HEK293 (cell line): ENCODE measurements around the gene MRPL17.
A peak's percentile ranks its signal among the peaks of the same experiment; 100 is the strongest.

Experiments
- CTCF ChIA-PET: fragments of 350-600 bp; formaldehyde crosslinking; extraction: SDS; loops from one replicate; lab custom pipeline; 2021; ENCODE audit warnings: antibody characterized with exemption; lab: Yijun Ruan, JAX
- POLR2A ChIA-PET: fragments of 300-600 bp; formaldehyde crosslinking; extraction: SDS; loops from one replicate; lab custom pipeline; 2020; ENCODE audit warnings: antibody characterized with exemption, inconsistent platforms; lab: Yijun Ruan, JAX
- H3K27ac ChIP-seq: fragments of 200-500 bp; sonication (Bioruptor generic); 2 replicates; pipeline ENCODE4 v1.5.1; 2014; ENCODE audit warnings: low read depth, low read length, control low read depth, inconsistent platforms; ENCODE audit errors: extremely low read depth
- H3K36me3 ChIP-seq, 2 experiments: fragments of 200-500 bp in 1 of 2; sonication (Bioruptor generic) in 1 of 2; 1 replicate in 1 of 2; 2 replicates in 1 of 2; pipeline ENCODE4 v1.5.1; 2014 to 2017; ENCODE audit warnings: inconsistent platforms in 2 of 2, low read length in 2 of 2; ENCODE audit not compliant: control insufficient read depth in 2 of 2, insufficient read depth in 1 of 2
- H3K4me1 ChIP-seq: fragments of 200-500 bp; sonication (Bioruptor generic); 2 replicates; pipeline ENCODE4 v1.5.1; 2014; ENCODE audit warnings: mild to moderate bottlenecking, low read length, inconsistent platforms; ENCODE audit not compliant: control insufficient read depth, insufficient read depth
- H3K4me3 ChIP-seq: 2 replicates; pipeline ENCODE4 v1.5.1; 2011; ENCODE audit warnings: low read depth, mild to moderate bottlenecking, control low read depth, low read length, moderate library complexity
- H3K9me3 ChIP-seq: fragments of 200-500 bp; sonication (Bioruptor generic); 2 replicates; pipeline ENCODE4 v1.5.1; 2014; ENCODE audit warnings: low read depth, low read length, inconsistent platforms; ENCODE audit not compliant: control insufficient read depth, insufficient read depth
- CTCF ChIP-seq: fragments of 450-650 bp; formaldehyde crosslinking; IDR thresholded peaks from 2 replicates; pipeline ENCODE4 v1.5.1; 2016; ENCODE audit warnings: missing biosample characterization, missing genetic modification characterization
- GLI2 ChIP-seq: fragments of 450-650 bp; formaldehyde crosslinking; IDR thresholded peaks from 2 replicates; pipeline ENCODE4; 2017; ENCODE audit warnings: missing biosample characterization, missing genetic modification characterization, low read depth, borderline replicate concordance
- KLF10 ChIP-seq: fragments of 450-650 bp; IDR thresholded peaks from 2 replicates; pipeline ENCODE4 v1.5.1; 2018; ENCODE audit warnings: missing biosample characterization, mild to moderate bottlenecking, missing genetic modification characterization
- REPIN1 ChIP-seq: fragments of 450-650 bp; formaldehyde crosslinking; IDR thresholded peaks from 2 replicates; pipeline ENCODE4 v1.5.1; 2017; ENCODE audit warnings: missing biosample characterization, missing genetic modification characterization, low read depth
- SP2 ChIP-seq: fragments of 450-650 bp; formaldehyde crosslinking; IDR thresholded peaks from 2 replicates; pipeline ENCODE4 v1.5.1; 2016; ENCODE audit warnings: missing biosample characterization, missing genetic modification characterization
- ZFP69B ChIP-seq: fragments of 450-650 bp; formaldehyde crosslinking; IDR thresholded peaks from 2 replicates; pipeline ENCODE4 v1.5.1; 2016; ENCODE audit warnings: missing biosample characterization, missing genetic modification characterization
- ZIC2 ChIP-seq: fragments of 450-650 bp; formaldehyde crosslinking; IDR thresholded peaks from 2 replicates; pipeline ENCODE4 v1.5.1; 2016; ENCODE audit warnings: missing biosample characterization, missing genetic modification characterization
- ZNF132 ChIP-seq: fragments of 450-650 bp; formaldehyde crosslinking; IDR thresholded peaks from 2 replicates; pipeline ENCODE4 v1.5.1; 2017; ENCODE audit warnings: missing biosample characterization, missing genetic modification characterization, borderline replicate concordance
- ZNF138 ChIP-seq: fragments of 450-650 bp; formaldehyde crosslinking; IDR thresholded peaks from 2 replicates; pipeline ENCODE4 v1.5.1; 2016; ENCODE audit warnings: missing biosample characterization, missing genetic modification characterization, borderline replicate concordance
- ZNF140 ChIP-seq: fragments of 450-650 bp; formaldehyde crosslinking; IDR thresholded peaks from 2 replicates; pipeline ENCODE4 v1.5.1; 2016; ENCODE audit warnings: missing biosample characterization, missing genetic modification characterization
- ZNF169 ChIP-seq: fragments of 450-650 bp; formaldehyde crosslinking; IDR thresholded peaks from 2 replicates; pipeline ENCODE4 v1.5.1; 2016; ENCODE audit warnings: missing biosample characterization, missing genetic modification characterization
- ZNF335 ChIP-seq: fragments of 450-650 bp; formaldehyde crosslinking; conservative IDR thresholded peaks from 2 replicates; pipeline ENCODE4 v1.5.1; 2016; ENCODE audit warnings: missing biosample characterization, missing genetic modification characterization
- ZNF391 ChIP-seq: fragments of 450-650 bp; formaldehyde crosslinking; IDR thresholded peaks from 2 replicates; pipeline ENCODE4 v1.5.1; 2016; ENCODE audit warnings: low read depth, missing biosample characterization, missing genetic modification characterization, borderline replicate concordance
- ZNF423 ChIP-seq: fragments of 450-650 bp; formaldehyde crosslinking; IDR thresholded peaks from 2 replicates; pipeline ENCODE4 v1.5.1; 2016; ENCODE audit warnings: missing biosample characterization, missing genetic modification characterization
- ZNF518A ChIP-seq: fragments of 450-650 bp; formaldehyde crosslinking; conservative IDR thresholded peaks from 2 replicates; pipeline ENCODE4 v1.5.1; 2016; ENCODE audit warnings: low read depth, missing biosample characterization, missing genetic modification characterization
- ZNF704 ChIP-seq: fragments of 450-650 bp; formaldehyde crosslinking; IDR thresholded peaks from 2 replicates; pipeline ENCODE4 v1.5.1; 2016; ENCODE audit warnings: missing biosample characterization, missing genetic modification characterization
- ZNF776 ChIP-seq: fragments of 450-650 bp; formaldehyde crosslinking; IDR thresholded peaks from 2 replicates; pipeline ENCODE4 v1.5.0; 2017; ENCODE audit warnings: missing biosample characterization, missing genetic modification characterization, borderline replicate concordance
- ZNF791 ChIP-seq: fragments of 450-650 bp; formaldehyde crosslinking; IDR thresholded peaks from 2 replicates; pipeline ENCODE4 v1.5.1; 2016; ENCODE audit warnings: missing biosample characterization, missing genetic modification characterization
- ZNF843 ChIP-seq: fragments of 450-650 bp; formaldehyde crosslinking; IDR thresholded peaks from 2 replicates; pipeline ENCODE4 v1.5.1; 2016; ENCODE audit warnings: missing biosample characterization, missing genetic modification characterization
- ZSCAN5A ChIP-seq: fragments of 450-650 bp; formaldehyde crosslinking; IDR thresholded peaks from 2 replicates; pipeline ENCODE4 v1.5.1; 2016; ENCODE audit warnings: missing biosample characterization, missing genetic modification characterization

MRPL17 gene

GRCh38 chr11:6640036-6640984 is 42.8 kb downstream of the MRPL17 start:
- POLR2A ChIA-PET = no interaction called here

GRCh38 chr11:6638429-6638828 is 44.7 kb downstream of the MRPL17 start:
- CTCF ChIA-PET = interaction anchor here (0.6 to 1.1 kb wide), 5 partner anchors 11 to 205 kb away, joined by 3 to 5 read pairs (median 3); partner anchors contain the start of gene MRPL17
- peaks cover 0 to 21% of the 10 kb centered on the region in 2 experiments; a peak in 1 of 3 replicates for H3K36me3 ChIP-seq

More at GRCh38 chr11:6640036-6640984, 42.8 kb downstream of the MRPL17 start:
- TF ChIP-seq ZNF140 (tag by site-specific recombination) (no peak), ZNF169 (tag by site-specific recombination) (no peak), REPIN1 (tag by site-specific recombination) (no peak), SP2 (tag by site-specific recombination) (no peak), ZNF391 (tag by site-specific recombination) (no peak), ZNF704 (tag by site-specific recombination) (no peak), ZIC2 (tag by site-specific recombination) (no peak), ZSCAN5A (tag by site-specific recombination) (no peak), ZNF132 (no peak)
- H3K9me3 ChIP-seq = no peaks in the 10 kb centered on the region
- no peak overlapping the region for H3K27ac ChIP-seq
- CTCF ChIA-PET = interaction anchor here (1.6 to 1.7 kb wide), 2 partner anchors 11 to 109 kb away, joined by 4 to 8 read pairs; no protein-coding TSS in a partner anchor
- peaks cover 0 to 17% of the 10 kb centered on the region in 2 experiments; a peak in 1 of 3 replicates for H3K36me3 ChIP-seq
- H3K4me3 ChIP-seq = no peak overlapping the region
- H3K4me1 ChIP-seq = no peaks in the 10 kb centered on the region

GRCh38 chr11:6637871-6638270 is 45.3 kb downstream of the MRPL17 start:
- H3K4me3 ChIP-seq = no peak overlapping the region
- H3K36me3 ChIP-seq = peaks cover 0 to 26% of the 10 kb centered on the region in 2 experiments; a peak in 1 of 3 replicates
- H3K9me3 ChIP-seq = no peaks in the 10 kb centered on the region
- POLR2A ChIA-PET = no interaction called here
- CTCF ChIA-PET = interaction anchor here (0.7 to 1.1 kb wide), 3 partner anchors 45 to 204 kb away, joined by 3 read pairs; partner anchors contain the start of gene MRPL17
- no peak overlapping the region for H3K27ac ChIP-seq
- H3K4me1 ChIP-seq = no peaks in the 10 kb centered on the region
- no peak for TF ChIP-seq ZFP69B (tag by site-specific recombination)
- no peak for TF ChIP-seq ZNF335
- TF ChIP-seq ZNF518A (tag by site-specific recombination) = no peak
- TF ChIP-seq ZNF138 (tag by site-specific recombination) = no peak
- TF ChIP-seq ZNF791 (tag by site-specific recombination) = no peak
- no peak for TF ChIP-seq ZNF169 (tag by site-specific recombination)
- TF ChIP-seq ZNF843 (tag by site-specific recombination) = no peak

More at GRCh38 chr11:6638429-6638828, 44.7 kb downstream of the MRPL17 start:
- Histone ChIP-seq H3K27ac (no peak overlapping the region), H3K4me3 (no peak overlapping the region), H3K4me1 (no peaks in the 10 kb centered on the region), H3K9me3 (no peaks in the 10 kb centered on the region)
- POLR2A ChIA-PET = no interaction called here
- 0 out of 2 replicates have a peak, but pooled peaks have one; percentile 27 for TF ChIP-seq CTCF (tag by site-specific recombination)
- TF ChIP-seq ZNF776 (tag by site-specific recombination) = no peak
- TF ChIP-seq GLI2 (tag by site-specific recombination) = no peak
- TF ChIP-seq ZNF423 (tag by site-specific recombination) = no peak
- TF ChIP-seq KLF10 (tag by site-specific recombination) = no peak
